ENCODE data around the gene PDZD7.

The PDZD7 gene

GRCh38 chr10:101060951-101061623 lies 30.2 kb upstream of the PDZD7 start:
- peak; percentile 75 for DNase-seq

DNA sequence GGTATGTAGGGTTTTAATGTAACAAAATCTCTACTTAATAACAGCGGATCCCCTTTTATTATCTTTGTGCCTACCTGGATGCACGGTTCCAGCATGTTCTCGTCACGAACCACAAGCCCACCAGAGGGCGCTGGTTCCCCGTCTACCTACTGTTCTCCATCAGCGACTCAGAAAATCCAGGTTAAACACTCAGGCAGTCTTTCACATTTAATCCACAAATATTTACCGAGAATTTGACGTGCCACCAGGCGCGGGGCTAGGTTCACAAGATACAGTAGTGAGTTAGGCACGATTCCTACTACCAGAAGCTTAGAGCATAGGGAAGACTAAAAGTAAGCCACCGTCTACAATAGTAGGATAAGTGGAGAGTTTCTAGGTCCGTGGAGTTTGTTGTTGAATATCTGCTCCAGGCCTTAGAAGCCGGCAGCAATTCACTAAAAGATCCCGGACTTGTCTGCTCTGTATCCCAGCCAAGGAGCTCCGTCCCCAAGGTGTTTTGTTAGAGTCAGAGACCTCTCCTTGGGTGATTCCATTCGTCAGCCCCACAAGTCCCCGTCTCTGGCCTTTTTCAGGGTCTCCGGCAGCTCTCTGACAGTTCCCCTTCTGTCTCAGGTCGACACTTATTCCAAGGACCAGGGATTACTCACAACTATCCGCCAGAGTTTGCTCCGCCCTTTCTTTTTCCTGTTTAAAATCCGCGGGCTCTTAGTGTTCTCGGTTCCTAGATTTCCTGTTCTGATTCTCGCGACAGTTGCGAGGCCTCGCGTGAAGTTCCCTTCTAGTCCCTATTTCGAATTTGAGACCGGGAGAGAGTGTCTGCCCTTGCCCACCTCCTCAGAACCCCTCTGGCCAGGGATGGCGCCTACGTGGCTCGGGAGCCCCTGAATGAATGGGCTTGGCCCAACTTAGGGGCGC lies 29.4 kb upstream of the PDZD7 start:
- peak; percentile 83 for DNase-seq

DNA sequence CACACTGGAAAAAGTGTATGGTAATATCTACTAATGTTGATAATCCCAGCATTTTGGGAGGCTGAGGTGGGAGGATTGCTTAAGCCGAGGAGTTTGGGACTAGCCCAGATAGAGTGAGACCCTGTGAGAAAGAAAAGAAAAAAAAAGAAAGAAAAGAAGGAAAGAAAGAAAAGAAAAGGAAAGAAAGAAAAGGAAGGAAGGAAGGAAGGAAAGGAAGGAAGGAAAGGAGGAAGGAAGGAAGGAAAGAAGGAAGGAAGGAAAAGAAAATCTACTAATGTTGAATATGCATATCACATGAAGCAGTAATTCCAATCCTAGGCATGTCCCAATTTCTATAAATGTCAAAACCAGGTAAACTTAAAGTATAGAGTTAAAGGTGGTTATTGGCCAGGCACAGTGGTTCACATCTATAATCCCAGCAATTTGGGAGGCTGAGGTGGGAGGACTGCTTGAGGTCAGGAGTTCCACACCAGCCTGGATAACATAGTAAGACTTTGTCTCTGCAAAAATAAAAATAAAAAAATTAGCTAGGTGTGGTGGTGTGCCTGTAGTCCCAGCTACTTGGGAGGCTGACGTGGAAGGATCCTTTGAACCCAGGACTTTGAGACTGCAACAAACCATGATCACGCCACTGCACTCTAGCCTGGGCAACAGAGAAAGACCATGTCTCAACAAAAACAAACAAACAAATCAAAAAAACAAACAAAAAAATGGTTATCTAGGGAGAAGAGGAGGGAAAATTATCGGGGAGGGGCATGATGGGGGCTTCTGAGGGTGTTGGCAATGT lies 25.6 kb upstream of the PDZD7 start:
- no peak for DNase-seq

- DNase-seq: no peak
Observed at GRCh38 chr10:101055411-101055810, 24.5 kb upstream of the PDZD7 start.

DNA sequence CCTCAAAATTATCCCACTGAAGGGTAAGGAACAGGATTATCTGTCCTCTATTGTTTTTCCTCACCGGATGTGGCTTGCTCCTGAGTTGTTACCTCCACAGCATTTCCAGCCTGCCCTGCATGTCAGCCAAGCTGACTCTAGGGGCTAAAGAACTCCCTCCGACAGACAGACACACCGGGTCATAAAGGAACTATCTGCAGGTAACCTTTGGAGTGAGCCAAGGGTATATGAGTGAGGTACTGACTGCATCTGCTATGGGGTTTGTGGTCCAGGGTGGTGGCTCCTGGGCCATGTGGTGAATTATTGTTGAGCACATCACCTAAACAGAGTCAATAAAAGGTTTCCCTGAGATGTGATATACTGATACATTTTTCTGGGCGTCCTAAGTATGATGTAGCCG lies 23.9 kb upstream of the PDZD7 start:
- DNase-seq: no peak

GRCh38 chr10:101054351-101054750 lies 23.4 kb upstream of the PDZD7 start:
- no peak for DNase-seq

DNA sequence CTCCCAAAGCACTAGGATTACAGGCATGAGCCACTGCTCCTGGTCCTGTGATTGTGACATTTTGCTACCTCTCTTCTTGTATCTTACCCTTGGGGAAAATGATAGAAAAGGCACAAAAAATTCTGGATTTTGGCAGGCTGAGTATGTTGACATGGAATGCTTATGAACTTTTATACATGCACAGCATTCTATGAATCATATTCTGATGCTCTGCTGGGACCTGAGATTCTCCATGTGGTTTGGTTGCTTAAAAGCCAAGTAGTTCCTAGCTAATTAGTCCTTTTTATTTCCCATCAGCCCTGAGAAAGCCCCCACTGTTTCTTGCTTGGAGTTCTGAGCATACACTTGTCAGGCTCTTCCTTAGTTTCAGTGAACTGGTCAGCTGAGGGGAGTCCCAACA lies 22.6 kb upstream of the PDZD7 start:
- DNase-seq: no peak

- no peak for DNase-seq
Observed at GRCh38 chr10:101052285-101052684, 21.4 kb upstream of the PDZD7 start.

DNA sequence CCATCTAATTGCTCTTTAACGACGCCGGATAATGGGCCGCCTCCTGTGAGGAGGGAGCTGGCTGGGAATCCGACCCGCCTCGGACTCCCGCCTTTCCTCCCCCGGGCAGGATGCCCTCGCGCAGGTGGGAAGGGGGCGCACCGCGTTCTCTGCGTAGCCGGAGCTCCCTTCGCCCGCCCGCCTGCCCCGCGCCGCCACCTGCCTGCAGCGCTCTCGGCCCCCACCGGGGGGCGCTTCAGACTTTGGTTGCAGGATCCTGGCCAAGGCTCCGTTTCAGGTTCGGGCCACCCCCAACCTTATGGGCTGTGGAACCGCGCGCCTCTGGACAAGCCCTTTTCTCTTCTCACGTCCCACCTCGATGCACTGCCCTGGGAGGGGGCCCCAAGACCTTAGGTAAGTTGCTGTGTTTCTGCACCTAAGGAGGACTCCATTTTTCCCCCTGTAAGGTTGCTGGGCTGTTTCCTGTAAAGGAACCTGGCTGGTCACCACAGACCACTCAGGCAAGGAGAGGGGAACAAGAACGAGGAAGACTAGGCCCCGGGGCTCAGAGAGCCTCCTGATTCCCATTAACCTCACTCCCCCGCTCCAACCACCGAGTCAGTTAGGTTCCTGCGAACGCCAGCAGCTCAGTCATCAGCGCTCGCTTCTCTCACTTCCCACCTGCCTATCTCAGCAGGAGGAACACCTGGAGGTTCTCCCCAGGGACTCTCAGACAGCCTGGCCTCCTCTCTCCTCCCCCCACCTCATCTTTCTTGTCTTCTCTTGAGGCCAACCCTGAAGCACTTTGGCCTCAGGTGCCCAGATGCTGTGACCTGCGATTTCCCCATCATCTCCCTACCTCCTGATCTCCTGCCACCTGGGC lies 19.5 kb upstream of the PDZD7 start:
- DNase-seq: peak; percentile 78

DNA sequence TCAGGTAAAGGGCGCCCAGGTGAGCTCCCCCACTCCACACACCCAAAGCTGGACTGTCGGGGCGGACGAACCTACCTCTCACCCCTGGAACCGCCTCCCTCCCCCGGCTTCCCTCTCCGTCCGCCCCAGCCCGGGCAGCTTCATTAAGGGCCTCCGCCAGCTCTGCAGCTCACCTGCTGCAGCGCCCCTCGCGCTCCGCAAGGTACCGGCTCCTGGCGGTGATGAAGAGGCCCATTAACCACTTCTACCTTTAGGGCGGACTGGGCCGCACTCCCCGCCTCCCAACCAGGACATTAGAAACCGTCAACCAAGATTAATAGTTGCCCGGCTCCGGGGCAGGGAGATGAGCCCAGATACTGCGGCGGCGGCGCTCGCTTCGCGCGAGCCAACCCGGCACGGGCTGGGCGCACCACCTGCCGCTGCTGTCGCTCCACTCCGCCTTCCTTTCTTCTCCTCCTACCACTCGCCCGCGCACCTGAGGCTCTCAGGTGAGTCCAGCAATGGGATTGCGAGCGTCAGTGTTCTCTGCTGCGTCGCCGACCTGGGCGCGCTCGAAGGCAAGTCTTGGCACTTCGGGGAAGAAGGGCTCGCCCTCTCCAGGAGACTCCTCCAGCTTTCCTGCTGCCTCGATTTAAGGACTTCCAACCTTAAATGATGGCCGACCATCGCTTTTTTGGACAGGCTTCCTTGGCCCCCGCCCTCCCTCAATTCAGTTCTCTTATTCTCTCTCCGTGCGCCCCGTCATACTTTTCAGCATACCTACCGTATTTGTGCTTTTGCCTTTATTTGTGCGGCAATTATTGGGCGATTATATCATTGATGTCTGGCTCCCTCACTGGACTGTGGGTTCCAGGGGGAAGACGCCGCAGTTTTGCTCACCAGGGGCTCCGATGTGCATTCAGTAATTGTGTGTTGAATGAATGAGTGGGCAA lies 17.3 kb upstream of the PDZD7 start:
- peak; percentile 57 for DNase-seq

GRCh38 chr10:101047268-101047667 lies 16.3 kb upstream of the PDZD7 start:
- DNase-seq: no peak

DNA sequence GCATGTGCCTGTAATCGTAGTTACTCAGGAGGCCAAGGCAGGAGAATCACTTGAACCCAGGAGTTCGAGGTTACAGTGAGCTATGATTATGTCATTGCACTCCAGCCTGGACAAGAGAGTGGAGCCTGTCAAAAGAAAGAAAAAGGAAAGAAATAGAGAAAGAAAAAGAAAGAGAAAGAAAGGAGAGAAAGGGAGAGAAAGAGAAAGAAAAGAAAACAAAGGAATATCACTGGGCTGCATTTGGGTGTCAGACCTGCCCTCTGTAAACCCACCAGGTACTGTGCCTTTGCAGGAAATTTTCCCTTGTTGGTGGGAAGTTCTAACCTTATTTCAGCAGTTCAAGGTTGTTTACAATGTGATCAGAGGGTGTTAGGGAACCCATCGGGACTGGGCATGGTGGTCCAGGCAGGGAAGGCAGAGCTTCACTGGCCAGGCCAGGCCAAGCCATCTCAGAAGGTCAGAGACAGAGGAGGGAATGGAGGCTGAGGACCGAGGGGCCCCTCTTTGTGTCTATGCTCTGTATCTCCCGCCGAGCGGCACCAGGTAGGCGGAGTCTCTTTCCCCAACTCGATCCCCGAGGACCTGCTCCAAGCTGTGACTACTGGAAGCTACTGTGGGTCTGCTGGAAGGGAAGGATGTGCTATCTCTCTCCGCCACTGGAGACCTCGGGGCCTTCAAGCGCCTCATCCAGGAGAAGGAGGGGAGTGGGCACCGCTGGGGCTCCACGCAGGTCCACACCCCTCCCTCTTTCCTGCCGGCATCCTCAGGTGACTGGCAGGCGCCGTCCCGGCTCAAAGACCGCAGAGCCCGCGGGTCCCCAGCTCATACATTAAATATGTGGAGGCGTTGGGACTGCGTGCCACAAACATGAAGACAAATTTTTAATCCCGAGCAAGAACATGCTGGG lies 15.7 kb upstream of the PDZD7 start:
- DNase-seq: no peak

DNA sequence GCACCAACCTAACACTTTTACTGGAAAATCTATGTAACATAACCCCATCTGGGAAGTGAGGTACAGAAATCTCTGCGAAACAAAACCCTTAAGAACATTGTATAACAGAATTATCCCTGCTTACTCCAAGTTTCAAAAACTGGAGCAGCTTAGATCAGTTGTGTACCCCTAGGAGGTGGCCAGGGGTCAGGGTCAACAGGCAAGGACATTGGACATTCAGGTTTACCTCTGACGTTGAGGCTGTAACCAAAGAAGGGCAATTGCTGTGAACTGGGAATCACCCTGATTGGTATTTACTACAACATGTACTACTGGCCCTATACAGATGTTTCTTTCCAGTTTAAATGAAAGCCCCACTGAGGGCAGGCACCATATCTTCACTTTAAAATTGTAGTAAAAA lies 13.2 kb upstream of the PDZD7 start:
- no peak for DNase-seq

DNA sequence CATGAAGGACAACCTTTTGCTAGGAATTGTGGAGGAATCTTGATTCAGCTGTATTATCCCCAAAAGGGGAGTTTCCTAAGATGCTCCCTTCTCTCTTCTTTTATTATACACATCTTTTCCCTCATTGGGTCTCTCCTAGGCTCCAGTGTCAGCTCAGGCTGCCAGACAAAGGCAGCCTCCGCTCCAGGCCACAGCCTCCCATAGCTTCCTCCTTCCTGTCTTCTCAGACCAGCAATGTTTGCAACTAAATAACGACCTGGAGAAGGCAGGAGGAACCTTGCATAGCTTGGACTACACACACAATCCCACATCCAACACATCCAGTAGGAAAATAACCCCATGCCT lies 12.4 kb upstream of the PDZD7 start:
- DNase-seq: no peak

- peak; percentile 93 for DNase-seq
Observed at GRCh38 chr10:101042667-101043362, 11.9 kb upstream of the PDZD7 start.

GRCh38 chr10:101042118-101042517 lies 11.2 kb upstream of the PDZD7 start:
- no peak for DNase-seq

DNA sequence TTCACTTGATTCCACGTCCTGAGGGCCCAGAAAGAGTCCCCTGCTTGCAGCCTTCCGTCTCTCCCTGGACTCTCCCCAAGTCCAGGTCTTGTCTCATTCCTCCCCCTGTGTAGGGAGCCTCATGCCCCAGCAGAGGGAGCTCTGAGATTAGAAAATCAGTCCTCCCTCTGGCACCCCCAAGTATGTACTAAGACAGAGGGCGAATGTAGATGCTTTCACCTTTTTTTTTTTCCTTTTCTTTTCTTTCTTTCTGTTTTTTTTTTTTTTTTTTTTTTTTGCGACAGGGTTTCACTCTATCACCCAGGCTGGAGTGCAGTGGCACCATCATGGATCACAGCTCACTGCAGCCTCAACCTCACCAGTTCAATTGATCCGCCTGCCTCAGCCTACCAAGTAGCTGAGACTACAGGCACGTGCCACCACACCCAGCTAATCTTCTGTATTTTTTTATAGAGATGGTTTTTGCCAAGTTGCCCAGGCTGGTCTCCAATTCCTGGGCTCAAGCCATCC lies 10.4 kb upstream of the PDZD7 start:
- DNase-seq: peak; percentile 65

- DNase-seq: no peak
Observed at GRCh38 chr10:101040851-101041250, 9.9 kb upstream of the PDZD7 start.

GRCh38 chr10:101040061-101040460 lies 9.1 kb upstream of the PDZD7 start:
- DNase-seq: no peak

GRCh38 chr10:101038484-101038883 lies 7.6 kb upstream of the PDZD7 start:
- DNase-seq: no peak
